Omental fat pad (tissue), 4 donors: ENCODE data around the gene JUP. TPM values are rescaled to one million over a fixed set of nuclear protein-coding genes. Genes with fewer than 3 reads are reported as not detected.

Source experiments
- ATAC-seq: fragments of 150-250 bp; one replicate; pipeline ENCODE4 v1.9.1; 2016; ENCODE audit warnings: mild to moderate bottlenecking, moderate library complexity; ENCODE audit not compliant: low FRiP score
- DNase-seq: peaks from one replicate; pipeline ENCODE4 v3.0.0-alpha.2; 2019; ENCODE audit warnings: low spot score
- small RNA-seq: library from RNA; depleted of rRNA; stranded (forward); fragments of <200 nt; gene quantifications from one replicate; pipeline ENCODE3, GENCODE V24; 2016
- total RNA-seq, 4 donors: library from RNA; depleted of rRNA; stranded (reverse); fragments of >200 nt; gene quantifications; one replicate each; pipeline ENCODE4 v1.1.0, GENCODE V29; 2016
- TF ChIP-seq, protein P1 (sequence below), 3 donors: fragments of 450-650 bp; IDR thresholded peaks; one replicate each; pipeline ENCODE4 v1.5.1; 2016 to 2017; ENCODE audit warnings: antibody characterized with exemption in 3 of 3, mild to moderate bottlenecking in 3 of 3, moderate library complexity in 2 of 3

The JUP gene
- total RNA-seq, 4 donors from 2014 or later: 34.8 to 84.5 (median 39.0) TPM

DNA sequence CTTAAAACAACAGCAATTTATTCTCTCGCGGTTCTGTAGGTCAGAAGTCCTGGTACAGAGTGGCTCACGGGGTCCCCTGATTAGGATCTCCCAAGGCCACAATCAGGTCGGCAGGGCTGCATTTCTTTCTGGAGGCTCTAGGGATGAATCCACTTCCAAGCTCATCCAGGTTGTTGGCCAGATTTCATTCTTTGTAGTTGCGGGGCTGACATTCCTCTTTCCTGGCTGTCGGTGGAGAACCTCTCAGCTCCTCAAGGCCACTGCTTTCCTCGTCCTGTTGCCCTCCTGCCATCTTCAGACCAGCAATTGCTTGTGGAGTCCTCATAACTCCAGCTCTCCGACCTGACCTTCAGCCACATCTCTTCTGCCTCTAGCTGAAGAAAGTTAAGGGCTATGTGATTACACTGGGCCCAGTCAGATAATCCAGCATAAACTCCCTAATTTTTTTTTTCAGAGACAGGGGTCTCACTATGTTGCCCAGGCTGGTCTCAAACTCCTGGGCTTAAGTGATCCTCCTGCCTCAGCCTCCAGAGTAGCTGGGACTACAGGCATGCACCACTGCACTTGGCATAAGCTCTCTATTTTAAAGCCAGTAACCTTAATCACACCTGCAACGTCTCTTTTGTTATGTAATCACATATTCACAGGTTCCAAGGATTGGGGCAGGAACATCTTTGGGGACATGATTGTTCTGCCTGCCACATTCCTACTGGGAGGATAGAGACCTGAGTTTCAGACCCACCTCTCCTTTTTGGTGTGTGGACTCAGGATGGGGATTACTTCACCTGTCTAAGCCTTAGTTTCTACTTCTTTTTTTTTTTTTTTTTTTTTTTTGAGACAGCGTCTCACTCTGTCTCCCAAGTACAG lies 78.5 kb downstream of the JUP start:
- TF ChIP-seq, protein P1, sequence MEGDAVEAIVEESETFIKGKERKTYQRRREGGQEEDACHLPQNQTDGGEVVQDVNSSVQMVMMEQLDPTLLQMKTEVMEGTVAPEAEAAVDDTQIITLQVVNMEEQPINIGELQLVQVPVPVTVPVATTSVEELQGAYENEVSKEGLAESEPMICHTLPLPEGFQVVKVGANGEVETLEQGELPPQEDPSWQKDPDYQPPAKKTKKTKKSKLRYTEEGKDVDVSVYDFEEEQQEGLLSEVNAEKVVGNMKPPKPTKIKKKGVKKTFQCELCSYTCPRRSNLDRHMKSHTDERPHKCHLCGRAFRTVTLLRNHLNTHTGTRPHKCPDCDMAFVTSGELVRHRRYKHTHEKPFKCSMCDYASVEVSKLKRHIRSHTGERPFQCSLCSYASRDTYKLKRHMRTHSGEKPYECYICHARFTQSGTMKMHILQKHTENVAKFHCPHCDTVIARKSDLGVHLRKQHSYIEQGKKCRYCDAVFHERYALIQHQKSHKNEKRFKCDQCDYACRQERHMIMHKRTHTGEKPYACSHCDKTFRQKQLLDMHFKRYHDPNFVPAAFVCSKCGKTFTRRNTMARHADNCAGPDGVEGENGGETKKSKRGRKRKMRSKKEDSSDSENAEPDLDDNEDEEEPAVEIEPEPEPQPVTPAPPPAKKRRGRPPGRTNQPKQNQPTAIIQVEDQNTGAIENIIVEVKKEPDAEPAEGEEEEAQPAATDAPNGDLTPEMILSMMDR (IDR thresholded peaks at IDR 0.05): no peak
- DNase-seq: no peak
- ATAC-seq: no peak

GRCh38 chr17:41705271-41705991 lies 81.1 kb downstream of the JUP start:
- no peak for ATAC-seq
- TF ChIP-seq, protein P1 (IDR thresholded peaks at IDR 0.05): no peak
- DNase-seq: no peak

Small RNA genes within 50 kb of the gene (small RNA-seq; reads per million reads assigned to genes)
- gene RN7SL399P (not detected), gene RNA5SP442 (0.77 reads per million)

Other genes with a start within 250 kb of the JUP start
- gene KRT9, start 214.7 kb downstream of the JUP start, total RNA-seq: not detected
- gene KRT14, start 199.8 kb downstream of the JUP start, total RNA-seq: 1 to 10 TPM in 2 of 4 donors, under 1 TPM in 1, not detected in 1; 0.56 to 4.0 (median 3.0) TPM
- 100 to 1,000 TPM in 1 of 4 donors, 1 to 10 TPM in 2, under 1 TPM in 1; 0.84 to 158 (median 7.6) TPM for gene KRT16, start 173.9 kb downstream of the JUP start, total RNA-seq
- gene KRT17, start 162.1 kb downstream of the JUP start, total RNA-seq: under 1 TPM in 1 of 4 donors, not detected in 3; 0.56 TPM
- 100 to 1,000 TPM; 444 to 832 (median 685) TPM for gene EIF1, start 97.8 kb downstream of the JUP start, total RNA-seq
- gene GAST, start 74.4 kb downstream of the JUP start, total RNA-seq: not detected
- 1 to 10 TPM in 1 of 4 donors, under 1 TPM in 1, not detected in 2; 0.47 to 1.1 TPM for gene HAP1, start 52.1 kb downstream of the JUP start, total RNA-seq
- gene P3H4, start 25.2 kb upstream of the JUP start, total RNA-seq: 10 to 100 TPM in 2 of 4 donors, 1 to 10 TPM in 2; 6.6 to 15.6 (median 10.0) TPM
- gene FKBP10, start 26.3 kb upstream of the JUP start, total RNA-seq: 10 to 100 TPM; 30.5 to 53.1 (median 42.3) TPM
- gene NT5C3B, start 49.5 kb upstream of the JUP start, total RNA-seq: 10 to 100 TPM; 35.5 to 65.9 (median 42.5) TPM
- under 1 TPM in 3 of 4 donors, not detected in 1; 0.44 to 0.72 (median 0.63) TPM for gene KLHL10, start 51.1 kb upstream of the JUP start, total RNA-seq
- 10 to 100 TPM; 16.2 to 18.8 (median 18.0) TPM for gene KLHL11, start 78.7 kb upstream of the JUP start, total RNA-seq
- 100 to 1,000 TPM in 3 of 4 donors, 10 to 100 TPM in 1; 91.6 to 133 (median 111) TPM for gene ACLY, start 132.2 kb upstream of the JUP start, total RNA-seq
- gene ODAD4, start 143.9 kb upstream of the JUP start, total RNA-seq: under 1 TPM; 0.19 to 0.96 (median 0.49) TPM
- gene CNP, start 180.1 kb upstream of the JUP start, total RNA-seq: 10 to 100 TPM; 42.2 to 62.9 (median 49.8) TPM
- gene DNAJC7, start 230.7 kb upstream of the JUP start, total RNA-seq: 10 to 100 TPM; 46.5 to 72.5 (median 70.7) TPM
- gene NKIRAS2, start 233.4 kb upstream of the JUP start, total RNA-seq: 10 to 100 TPM; 27.8 to 39.3 (median 30.4) TPM